D721Med (cell line): ENCODE measurements around the gene TMEM158.
A peak's percentile ranks its signal among the peaks of the same experiment; 100 is the strongest.

ENCODE experiments used
- DNase-seq: peaks from one replicate; pipeline ENCODE4 v3.0.0; 2011; ENCODE audit warnings: low spot score; ENCODE audit not compliant: insufficient read length
- FAIRE-seq: peaks from 2 replicates; lab custom pipeline; 2011; peaks lifted over from hg19 to GRCh38; lab: Jason Lieb, UNC
- CTCF ChIP-seq: IDR thresholded peaks from 2 replicates; pipeline ENCODE4 v1.5.1; 2012; ENCODE audit warnings: mild to moderate bottlenecking, control low read depth; ENCODE audit not compliant: insufficient read depth; ENCODE audit errors: missing control alignments

Gene TMEM158

DNA sequence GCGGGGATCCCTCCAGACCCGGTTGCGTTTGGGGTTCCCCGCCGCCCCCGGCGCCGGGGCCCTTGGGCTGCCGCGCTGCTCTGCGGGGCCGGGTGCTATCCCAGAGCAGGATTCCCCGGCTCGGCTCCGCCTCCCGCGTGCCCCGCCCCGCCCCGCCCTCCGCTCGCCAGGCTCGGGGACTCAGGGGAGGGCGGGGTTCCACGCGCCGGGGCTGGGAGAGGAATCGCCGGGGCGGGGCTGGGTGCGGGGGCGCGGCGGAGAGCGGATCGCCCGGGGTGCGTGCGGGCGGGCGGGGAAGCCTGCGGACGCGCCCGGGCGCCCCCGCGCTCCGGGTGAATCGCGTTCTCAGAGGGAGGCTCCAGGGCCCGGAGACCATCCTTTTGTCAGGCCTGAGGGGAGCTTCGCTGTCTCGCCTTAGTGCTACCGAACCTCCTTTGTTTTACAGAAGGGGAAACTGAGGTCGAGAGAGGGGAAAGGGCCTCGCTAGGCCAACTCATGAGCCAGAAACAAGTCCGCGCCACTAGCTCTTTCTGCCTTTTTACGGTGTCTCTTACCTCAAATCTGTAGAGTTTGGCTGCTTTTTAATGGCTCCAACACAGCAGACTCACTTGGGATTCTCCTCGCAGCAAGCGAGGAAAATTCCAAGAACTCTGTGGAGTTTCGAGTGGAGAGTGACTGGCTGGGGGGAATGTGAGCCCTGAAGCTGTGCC is at the start of gene TMEM158:
TSS of gene TMEM158 (minus strand) at position 82 of the 710 bp plus-strand sequence. CDS start 260 bp downstream, outside the sequence.
- TF ChIP-seq CTCF = no peak
- DNase-seq = peak; percentile 80
- no peak for FAIRE-seq

DNA sequence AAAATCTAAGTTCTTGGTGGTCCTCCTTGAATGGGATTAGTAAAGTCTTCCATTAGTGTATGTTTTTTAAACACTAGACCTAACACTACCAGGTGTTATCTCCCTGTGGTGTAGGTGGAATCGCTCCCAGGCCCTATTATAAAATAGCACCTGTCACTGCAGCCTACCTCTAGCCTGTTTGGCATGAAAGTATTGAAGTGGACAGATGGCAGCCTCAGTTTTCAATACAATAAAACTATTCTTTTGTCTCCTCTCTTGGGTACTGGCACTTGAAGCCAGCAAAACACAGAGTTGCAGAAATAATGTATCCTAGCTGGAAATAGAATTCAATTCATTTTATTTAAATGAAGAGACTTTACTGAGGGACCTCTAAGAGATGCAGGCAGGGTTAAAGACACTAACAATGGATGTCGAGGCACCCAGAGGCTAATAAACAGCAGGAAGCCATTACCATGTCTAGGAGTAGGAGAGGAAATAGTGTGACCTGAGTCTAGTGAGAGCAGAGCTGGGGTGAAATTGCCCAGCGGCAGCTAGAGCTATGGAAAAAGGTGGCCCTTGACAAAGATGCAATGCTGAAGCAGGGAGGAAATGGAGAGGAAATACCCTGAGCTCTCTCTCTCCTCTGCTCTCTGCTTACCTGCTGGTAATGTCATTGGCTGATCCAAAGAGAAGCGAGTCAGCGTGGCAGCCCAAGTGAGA is 49.1 kb upstream of the TMEM158 start:
- FAIRE-seq = no peak
- no peak for DNase-seq

DNA sequence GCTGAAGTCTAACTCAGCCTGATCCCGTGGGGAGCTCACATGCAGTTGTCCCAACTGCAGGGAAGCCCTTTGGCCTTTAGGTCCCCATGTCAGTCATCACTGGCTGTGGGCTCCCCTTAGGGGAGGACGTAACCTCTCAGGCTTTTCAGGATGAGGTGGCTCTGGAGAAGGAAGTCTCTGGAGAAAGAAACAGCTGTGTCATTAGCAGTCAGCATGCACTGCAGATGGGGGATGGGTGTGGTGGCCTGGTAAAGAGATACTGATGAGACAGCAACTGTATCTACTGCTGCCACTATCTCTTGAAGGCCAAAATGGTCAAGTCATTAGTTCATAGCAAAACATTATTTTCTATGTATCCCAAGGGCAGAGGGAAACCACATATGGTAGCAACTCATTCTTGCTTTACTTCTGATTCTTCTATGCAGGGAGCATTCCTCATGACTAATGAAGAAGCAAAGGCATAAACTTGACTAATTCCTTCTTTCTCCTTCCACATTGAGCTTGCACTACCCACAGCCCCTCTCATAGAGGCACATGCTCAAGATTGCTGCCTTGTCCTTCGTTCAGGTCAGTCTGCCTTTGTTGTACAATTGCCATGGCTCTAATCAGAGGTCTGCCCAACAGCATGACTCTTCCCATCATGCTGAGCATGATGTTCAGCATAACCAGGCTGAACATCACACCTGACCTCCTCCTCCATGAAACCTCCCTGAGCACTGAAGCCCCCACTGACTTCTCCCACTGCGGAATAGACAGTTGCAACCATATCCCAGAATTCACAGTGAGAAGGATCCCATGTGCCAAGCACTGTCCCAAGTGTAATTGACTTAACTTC is 47.8 kb upstream of the TMEM158 start:
- FAIRE-seq (no peak), DNase-seq (no peak)
- TF ChIP-seq CTCF = no peak

More for the DNA sequence above, 49.1 kb upstream of the TMEM158 start:
- TF ChIP-seq CTCF = no peak

DNA sequence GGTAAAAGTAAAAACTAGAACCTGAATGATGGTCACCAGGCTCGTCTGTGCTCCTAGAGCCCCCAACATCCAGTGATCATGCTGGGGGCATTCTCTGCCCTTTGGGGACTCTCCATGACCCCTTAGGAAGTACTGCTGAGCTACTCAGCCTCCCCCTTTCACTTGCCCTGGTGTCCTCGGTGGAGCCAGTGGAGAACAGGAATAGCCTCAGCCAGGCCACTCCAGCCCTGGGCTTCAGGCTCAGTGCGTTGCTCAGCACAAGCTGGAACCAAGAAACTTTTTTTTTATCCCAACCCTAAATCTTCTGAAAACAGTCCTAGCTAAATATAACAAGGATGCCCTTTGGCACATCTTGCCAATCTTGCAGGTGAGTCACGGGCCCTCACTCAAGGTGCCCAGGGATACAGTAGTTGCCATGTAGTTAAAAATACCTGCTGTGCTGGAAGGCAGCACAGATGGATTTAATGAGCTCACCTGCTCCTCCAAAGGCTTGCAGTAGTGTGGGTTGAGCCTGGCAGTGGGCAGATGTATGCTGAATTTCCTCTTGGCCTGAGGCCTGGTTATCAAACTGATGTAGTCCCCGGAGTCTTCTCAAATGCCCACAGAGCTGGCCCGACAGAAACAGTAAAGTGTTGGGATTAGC is 46.9 kb upstream of the TMEM158 start:
- TF ChIP-seq CTCF = no peak
- FAIRE-seq (no peak), DNase-seq (no peak)

- DNase-seq (no peak), FAIRE-seq (no peak)
- no peak for TF ChIP-seq CTCF
These were observed 46.1 kb upstream of the TMEM158 start for GRCh38 chr3:45272032-45272810.

- no peak for DNase-seq
- no peak for TF ChIP-seq CTCF
- FAIRE-seq = no peak
These were observed 43.9 kb upstream of the TMEM158 start for GRCh38 chr3:45269952-45270351.
